GM18951 (cell line): ENCODE measurements around the gene PBX1.

Experiments used
- POLR2A ChIP-seq: IDR thresholded peaks from 4 replicates; pipeline ENCODE4 v1.6.1; 2011; ENCODE audit warnings: mild to moderate bottlenecking; ENCODE audit not compliant: insufficient read length, insufficient read depth; ENCODE audit errors: extremely low read depth
- in situ Hi-C: fragments of 300-500 bp; cut with MboI; formaldehyde crosslinking; loops from one replicate; pipeline ENCODE4 v1.12.0; 2022; ENCODE audit warnings: low sequenced_read_pairs, mixed read lengths, inconsistent platforms; ENCODE audit not compliant: unreplicated experiment

PBX1 gene

GRCh38 chr1:164792410-164793004 lies 233.5 kb downstream of the PBX1 start:
- no peak for TF ChIP-seq POLR2A
- in situ Hi-C loops = loop anchor here (25.0 kb wide), 1 partner anchor 1380 kb away; no protein-coding TSS in a partner anchor

DNA sequence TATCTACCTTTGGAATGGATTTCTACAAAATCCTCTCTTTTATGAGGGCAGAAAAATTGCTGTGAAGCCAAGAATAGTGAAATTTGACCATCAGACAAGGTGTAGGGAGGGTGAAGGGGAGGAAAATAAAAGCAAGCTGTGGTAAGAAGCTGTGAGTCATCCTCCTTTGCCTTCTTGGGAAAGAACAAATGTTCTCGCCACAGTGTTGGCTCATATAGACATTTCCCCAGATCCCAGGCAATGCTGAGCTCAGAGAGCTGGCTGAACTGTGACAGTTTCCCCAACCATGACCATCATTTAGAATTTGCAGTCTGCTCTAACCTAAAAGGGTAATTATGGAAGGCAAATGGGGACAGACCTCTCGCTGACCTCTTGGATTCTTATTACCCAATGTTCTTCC lies 235.4 kb downstream of the PBX1 start:
- in situ Hi-C loops = loop anchor here (25.0 kb wide), 1 partner anchor 1382 kb away; no protein-coding TSS in a partner anchor
- no peak for TF ChIP-seq POLR2A

DNA sequence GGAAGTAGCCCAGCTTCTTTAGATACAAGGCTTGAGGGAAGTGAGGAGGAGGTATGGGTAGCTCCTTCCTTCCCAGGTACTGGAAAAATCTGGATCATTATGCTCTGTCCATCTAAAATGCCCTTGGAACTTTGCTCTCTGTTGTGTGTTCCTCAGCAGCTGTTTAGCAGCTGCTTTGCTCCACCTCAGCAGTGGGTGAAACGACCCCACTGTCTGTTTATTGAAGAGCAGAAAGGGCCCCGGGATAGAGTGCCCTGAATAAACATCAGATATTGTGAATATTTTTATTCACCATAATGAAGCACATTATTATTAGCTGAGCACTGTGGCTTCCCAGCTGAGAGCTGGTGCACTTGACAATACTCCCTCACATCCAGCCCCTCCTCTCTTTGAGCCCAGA lies 237.9 kb downstream of the PBX1 start:
- no peak for TF ChIP-seq POLR2A

GRCh38 chr1:164801246-164801731 lies 242.3 kb downstream of the PBX1 start:
- in situ Hi-C loops = no loop called here
- no peak for TF ChIP-seq POLR2A

More for the DNA sequence above, 237.9 kb downstream of the PBX1 start:
- in situ Hi-C loops = loop anchor here (25.0 kb wide), 1 partner anchor 1385 kb away; no protein-coding TSS in a partner anchor

DNA sequence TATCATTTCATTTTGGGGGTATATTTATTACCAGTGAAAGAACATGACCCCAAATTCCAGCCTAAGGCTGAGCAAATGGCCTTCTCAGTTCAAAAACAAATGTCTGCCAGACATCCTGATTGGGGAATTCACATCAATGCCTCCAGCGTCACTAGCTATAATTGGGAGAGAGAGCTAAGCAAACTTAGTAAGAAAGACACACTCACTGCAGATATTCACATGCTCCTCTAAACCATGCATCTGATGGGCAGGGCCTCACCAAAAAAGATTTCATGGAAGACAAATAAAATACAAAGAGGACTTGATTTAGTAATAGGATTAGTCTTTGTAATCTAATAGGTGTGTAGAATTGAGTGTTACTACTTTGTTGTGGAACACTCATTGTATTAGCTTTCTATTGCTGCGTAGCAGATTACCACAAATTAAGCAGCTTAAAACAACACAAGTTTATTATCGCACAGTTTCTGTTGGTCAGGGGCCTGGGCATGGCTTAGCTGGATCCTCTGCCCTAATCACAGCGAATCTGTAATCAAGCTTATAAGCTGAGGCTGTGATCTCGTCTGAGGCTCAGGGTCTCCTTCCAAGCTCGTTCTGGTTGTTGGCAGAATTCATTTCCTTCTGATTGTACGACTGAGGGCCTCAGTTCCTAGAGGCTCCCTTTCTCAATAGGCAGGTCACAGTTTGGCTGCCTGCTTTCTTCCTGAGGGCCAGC lies 243.0 kb downstream of the PBX1 start:
- TF ChIP-seq POLR2A = no peak
- in situ Hi-C loops = no loop called here

DNA sequence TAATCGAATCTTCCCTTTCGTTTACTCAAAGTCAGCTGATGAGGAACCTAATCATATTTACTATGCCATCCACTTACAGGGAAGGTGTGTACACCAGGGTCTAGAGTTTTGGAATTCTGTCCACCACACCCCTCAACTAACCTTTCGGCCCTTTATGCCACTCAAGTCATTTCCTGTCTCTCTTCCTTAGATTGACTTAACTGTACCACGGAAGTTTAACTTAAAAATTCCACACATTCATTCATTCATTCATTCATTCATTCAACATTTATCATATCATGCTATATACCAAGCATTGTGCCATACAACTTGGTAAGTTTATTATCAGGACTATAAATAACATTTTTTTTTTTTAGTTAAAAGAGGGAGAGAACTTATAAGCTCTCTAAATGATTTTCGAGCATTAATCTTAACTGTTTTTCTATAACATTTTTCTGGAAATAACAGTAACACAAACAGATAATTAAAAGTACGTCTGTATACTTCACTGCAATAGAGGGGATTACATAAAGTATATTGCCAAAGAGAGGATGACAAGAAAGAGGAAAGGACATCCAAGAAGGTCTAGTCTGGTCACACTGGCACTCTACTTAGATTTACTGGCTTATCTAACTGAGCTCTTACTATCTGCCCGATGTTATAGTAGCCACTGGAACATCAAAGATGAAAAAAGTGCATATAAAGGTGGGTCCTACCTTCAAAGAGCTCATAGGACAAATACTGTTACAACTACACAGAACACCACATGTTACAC lies 243.7 kb downstream of the PBX1 start:
- no peak for TF ChIP-seq POLR2A
- in situ Hi-C loops = no loop called here

GRCh38 chr1:164803366-164803765 lies 244.4 kb downstream of the PBX1 start:
- in situ Hi-C loops = no loop called here

DNA sequence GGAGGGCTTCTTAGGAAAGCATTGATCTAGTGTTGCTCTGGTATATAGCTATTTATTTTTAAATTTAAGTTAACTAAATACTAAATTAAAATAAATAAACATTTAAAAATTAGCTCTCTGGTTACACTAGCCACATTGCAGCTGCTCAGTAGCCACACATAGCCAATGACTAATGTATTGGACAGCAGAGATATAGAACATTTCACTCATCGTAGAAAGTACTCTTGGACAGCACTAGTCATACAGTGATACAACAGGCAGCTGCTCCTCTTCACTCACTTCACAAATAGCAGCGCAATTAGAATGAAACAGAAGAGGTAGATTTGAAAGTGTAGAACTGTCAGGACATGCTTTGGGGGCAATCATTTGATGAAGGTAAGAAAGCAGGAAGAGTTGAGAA lies 245.4 kb downstream of the PBX1 start:
- TF ChIP-seq POLR2A = no peak
- in situ Hi-C loops = no loop called here

More at GRCh38 chr1:164803366-164803765, 244.4 kb downstream of the PBX1 start:
- no peak for TF ChIP-seq POLR2A

GRCh38 chr1:164805399-164805798 lies 246.4 kb downstream of the PBX1 start:
- TF ChIP-seq POLR2A = no peak
- in situ Hi-C loops = no loop called here

GRCh38 chr1:164806531-164806930 lies 247.5 kb downstream of the PBX1 start:
- in situ Hi-C loops = no loop called here
- TF ChIP-seq POLR2A = no peak

DNA sequence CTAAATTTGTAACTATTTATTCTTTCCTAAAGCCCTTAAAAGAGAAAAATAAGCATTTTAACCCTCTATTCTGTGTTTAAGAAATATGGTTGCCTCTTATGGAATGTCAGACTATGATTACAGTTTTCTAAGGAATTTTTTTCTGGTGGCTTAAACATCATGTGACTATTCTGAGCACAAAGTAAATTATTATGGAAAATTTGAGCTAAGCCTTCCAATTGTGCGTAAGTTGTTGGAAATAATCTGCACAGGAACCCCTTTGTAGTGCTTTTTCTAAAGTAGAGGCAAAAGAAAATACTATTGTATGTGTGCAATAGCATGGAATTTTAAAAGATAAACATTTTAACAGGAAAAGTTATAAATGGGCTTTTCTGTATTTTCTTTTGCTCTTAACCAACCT lies 254.8 kb downstream of the PBX1 start:
- no peak for TF ChIP-seq POLR2A
- in situ Hi-C loops = no loop called here

- in situ Hi-C loops = no loop called here
- no peak for TF ChIP-seq POLR2A
These were observed 262.7 kb downstream of the PBX1 start for GRCh38 chr1:164821648-164822047.
